ENCODE results near the gene RBX1. TPM values are rescaled to one million over a fixed set of nuclear protein-coding genes. Genes with fewer than 3 reads are reported as not detected.

The RBX1 gene
- total and polyA plus RNA-seq, 7 experiments from 2014 or later = 28.9 to 171 (median 34.3) TPM

- ChIA-PET CTCF (interaction anchor here (4.3 kb wide), 1 partner anchor 317 kb away, joined by 59 read pairs; no protein-coding TSS in a partner anchor), POLR2A (interaction anchor here (0.6 to 2.8 kb wide), 2 partner anchors 317 to 730 kb away, joined by 4 to 18 read pairs; no protein-coding TSS in a partner anchor)
- no peaks in the 10 kb centered on the region for H3K27me3 Mint-ChIP-seq
- peak overlapping the region in 1 of 9 donors; percentile 8 for H3K27ac Mint-ChIP-seq
- ATAC-seq = no peak
- H3K4me1 Mint-ChIP-seq = peaks cover 3 to 10% (median 5%) of the 10 kb centered on the region in 7 donors
- H3K36me3 Mint-ChIP-seq = peaks cover 4 to 36% (median 16%) of the 10 kb centered on the region in 5 donors
- no peak for DNase-seq
- Histone ChIP-seq H3K36me3 (ENCODE audit: control insufficient read depth in 2 of 3, insufficient read depth in 3 of 3, low read length in 3 of 3) (peaks cover 2 to 24% (median 8%) of the 10 kb centered on the region in 3 experiments), H3K4me1 (ENCODE audit: control insufficient read depth in 2 of 2, insufficient read depth in 2 of 2, low read length in 2 of 2) (peaks cover 0 to 4% of the 10 kb centered on the region in 2 donors), H3K27me3 (ENCODE audit: control insufficient read depth in 2 of 2, insufficient read depth in 2 of 2, low read length in 2 of 2) (no peaks in the 10 kb centered on the region), H3K9me3 (ENCODE audit: control insufficient read depth in 2 of 3, low read length in 3 of 3) (no peaks in the 10 kb centered on the region), H3K27ac (ENCODE audit: low read depth, low read length) (no peak overlapping the region), H3K4me3 (ENCODE audit: low read length) (no peak overlapping the region)
- no peaks in the 10 kb centered on the region for H3K9me3 Mint-ChIP-seq
- no peak overlapping the region for H3K4me3 Mint-ChIP-seq
- intact Hi-C loops (cut with micrococcal nuclease) = loop anchor here in 1 of 2 donors (5.0 to 10.0 kb wide), 2 partner anchors 232 to 604 kb away; no protein-coding TSS in a partner anchor
Observed at GRCh38 chr22:40920526-40920925, 30.7 kb upstream of the RBX1 start.

GRCh38 chr22:40922484-40923303 lies 28.5 kb upstream of the RBX1 start:
- Mint-ChIP-seq H3K9me3 (no peaks in the 10 kb centered on the region), H3K4me3 (peak overlapping the region in 9 of 10 donors; percentile 1 to 79 (median 37)), H3K27ac (peak overlapping the region in 7 of 9 donors; percentile 47 to 88 (median 68)), H3K27me3 (no peaks in the 10 kb centered on the region), H3K36me3 (peaks cover 4 to 40% (median 26%) of the 10 kb centered on the region in 5 donors), H3K4me1 (peaks cover 3 to 10% (median 5%) of the 10 kb centered on the region in 7 donors)
- Histone ChIP-seq H3K27ac (ENCODE audit: low read depth, low read length) (peak overlapping the region; percentile 2), H3K27me3 (ENCODE audit: control insufficient read depth in 2 of 2, insufficient read depth in 2 of 2, low read length in 2 of 2) (no peaks in the 10 kb centered on the region), H3K9me3 (ENCODE audit: control insufficient read depth in 2 of 3, low read length in 3 of 3) (no peaks in the 10 kb centered on the region), H3K4me1 (ENCODE audit: control insufficient read depth in 2 of 2, insufficient read depth in 2 of 2, low read length in 2 of 2) (peaks cover 0 to 4% of the 10 kb centered on the region in 2 donors), H3K4me3 (ENCODE audit: low read length) (no peak overlapping the region), H3K36me3 (ENCODE audit: control insufficient read depth in 2 of 3, insufficient read depth in 3 of 3, low read length in 3 of 3) (peaks cover 0 to 32% (median 13%) of the 10 kb centered on the region in 3 experiments)
- DNase-seq (peak in 7 of 9 donors; percentile 51 to 73 (median 67)), ATAC-seq (peak; percentile 92)
- intact Hi-C loops (cut with micrococcal nuclease) = loop anchor here (1.0 to 10.0 kb wide), 5 partner anchors 29 to 602 kb away; partner anchors contain the start of gene RBX1 (in 2 of the 2)
- POLR2A ChIA-PET = interaction anchor here (0.5 to 2.8 kb wide), 12 partner anchors 25 to 1833 kb away, joined by 3 to 18 read pairs (median 4); partner anchors contain the start of genes RBX1 and ZC3H7B
- CTCF ChIA-PET = interaction anchor here (0.6 to 4.3 kb wide), 33 partner anchors 9 to 506 kb away, joined by 3 to 59 read pairs (median 4); no protein-coding TSS in a partner anchor

- Mint-ChIP-seq H3K4me3 (no peak overlapping the region), H3K36me3 (peaks cover 0 to 36% (median 21%) of the 10 kb centered on the region in 5 donors), H3K27ac (no peak overlapping the region), H3K9me3 (no peaks in the 10 kb centered on the region), H3K4me1 (no peaks in the 10 kb centered on the region), H3K27me3 (no peaks in the 10 kb centered on the region)
- no peak for DNase-seq
- CTCF ChIA-PET = interaction anchor here (0.6 kb wide), 1 partner anchor 108 kb away, joined by 3 read pairs; no protein-coding TSS in a partner anchor
- POLR2A ChIA-PET = interaction anchor here (0.6 kb wide), 1 partner anchor 21 kb away, joined by 3 read pairs; no protein-coding TSS in a partner anchor
- intact Hi-C loops (cut with micrococcal nuclease) = loop anchor here in 1 of 2 donors (10.0 kb wide), 1 partner anchor 596 kb away; no protein-coding TSS in a partner anchor
- Histone ChIP-seq H3K4me1 (ENCODE audit: control insufficient read depth in 2 of 2, insufficient read depth in 2 of 2, low read length in 2 of 2) (no peaks in the 10 kb centered on the region), H3K9me3 (ENCODE audit: control insufficient read depth in 2 of 3, low read length in 3 of 3) (no peaks in the 10 kb centered on the region), H3K36me3 (ENCODE audit: control insufficient read depth in 2 of 3, insufficient read depth in 3 of 3, low read length in 3 of 3) (peaks cover 0 to 54% (median 13%) of the 10 kb centered on the region in 3 experiments), H3K27ac (ENCODE audit: low read depth, low read length) (no peak overlapping the region), H3K4me3 (ENCODE audit: low read length) (no peak overlapping the region), H3K27me3 (ENCODE audit: control insufficient read depth in 2 of 2, insufficient read depth in 2 of 2, low read length in 2 of 2) (no peaks in the 10 kb centered on the region)
- ATAC-seq = no peak
Observed at GRCh38 chr22:40928657-40929056, 22.5 kb upstream of the RBX1 start.

GRCh38 chr22:40932396-40932795 lies 18.8 kb upstream of the RBX1 start:
- Histone ChIP-seq H3K9me3 (ENCODE audit: control insufficient read depth in 2 of 3, low read length in 3 of 3) (no peaks in the 10 kb centered on the region), H3K27me3 (ENCODE audit: control insufficient read depth in 2 of 2, insufficient read depth in 2 of 2, low read length in 2 of 2) (no peaks in the 10 kb centered on the region), H3K27ac (ENCODE audit: low read depth, low read length) (no peak overlapping the region), H3K4me1 (ENCODE audit: control insufficient read depth in 2 of 2, insufficient read depth in 2 of 2, low read length in 2 of 2) (no peaks in the 10 kb centered on the region), H3K36me3 (ENCODE audit: control insufficient read depth in 2 of 3, insufficient read depth in 3 of 3, low read length in 3 of 3) (peaks cover 0 to 22% (median 0%) of the 10 kb centered on the region in 3 experiments), H3K4me3 (ENCODE audit: low read length) (no peak overlapping the region)
- no peak overlapping the region for H3K4me3 Mint-ChIP-seq
- H3K4me1 Mint-ChIP-seq = no peaks in the 10 kb centered on the region
- CTCF ChIA-PET = interaction anchor here (1.7 kb wide), 1 partner anchor 10 kb away, joined by 8 read pairs; no protein-coding TSS in a partner anchor
- H3K27me3 Mint-ChIP-seq = no peaks in the 10 kb centered on the region
- intact Hi-C loops (cut with micrococcal nuclease) = no loop called here
- no peak overlapping the region for H3K27ac Mint-ChIP-seq
- peaks cover 0 to 10% (median 0%) of the 10 kb centered on the region in 5 donors for H3K36me3 Mint-ChIP-seq
- no peak for ATAC-seq
- no peaks in the 10 kb centered on the region for H3K9me3 Mint-ChIP-seq
- POLR2A ChIA-PET = no interaction called here
- DNase-seq = no peak

GRCh38 chr22:40939202-40939601 lies 12.0 kb upstream of the RBX1 start:
- DNase-seq = no peak
- Histone ChIP-seq H3K4me1 (ENCODE audit: control insufficient read depth in 2 of 2, insufficient read depth in 2 of 2, low read length in 2 of 2) (no peaks in the 10 kb centered on the region), H3K27ac (ENCODE audit: low read depth, low read length) (no peak overlapping the region), H3K4me3 (ENCODE audit: low read length) (no peak overlapping the region), H3K27me3 (ENCODE audit: control insufficient read depth in 2 of 2, insufficient read depth in 2 of 2, low read length in 2 of 2) (no peaks in the 10 kb centered on the region), H3K9me3 (ENCODE audit: control insufficient read depth in 2 of 3, low read length in 3 of 3) (no peaks in the 10 kb centered on the region), H3K36me3 (ENCODE audit: control insufficient read depth in 2 of 3, insufficient read depth in 3 of 3, low read length in 3 of 3) (no peaks in the 10 kb centered on the region)
- CTCF ChIA-PET = no interaction called here
- H3K27ac Mint-ChIP-seq = no peak overlapping the region
- H3K9me3 Mint-ChIP-seq = no peaks in the 10 kb centered on the region
- intact Hi-C loops (cut with micrococcal nuclease) = no loop called here
- POLR2A ChIA-PET = no interaction called here
- ATAC-seq = no peak
- peaks cover 0 to 1% (median 0%) of the 10 kb centered on the region in 5 donors for H3K36me3 Mint-ChIP-seq
- H3K27me3 Mint-ChIP-seq = peaks cover 0 to 2% (median 0%) of the 10 kb centered on the region in 5 donors
- no peak overlapping the region for H3K4me3 Mint-ChIP-seq
- H3K4me1 Mint-ChIP-seq = peaks cover 0 to 7% (median 0%) of the 10 kb centered on the region in 7 donors
